ENCODE data around the gene WDR38. TPM values are rescaled to one million over a fixed set of nuclear protein-coding genes. Genes with fewer than 3 reads are reported as not detected.

The WDR38 gene
- total and polyA plus RNA-seq, 2 of the 4 experiments (the other 2 are of a cell fraction), result not detected

DNA sequence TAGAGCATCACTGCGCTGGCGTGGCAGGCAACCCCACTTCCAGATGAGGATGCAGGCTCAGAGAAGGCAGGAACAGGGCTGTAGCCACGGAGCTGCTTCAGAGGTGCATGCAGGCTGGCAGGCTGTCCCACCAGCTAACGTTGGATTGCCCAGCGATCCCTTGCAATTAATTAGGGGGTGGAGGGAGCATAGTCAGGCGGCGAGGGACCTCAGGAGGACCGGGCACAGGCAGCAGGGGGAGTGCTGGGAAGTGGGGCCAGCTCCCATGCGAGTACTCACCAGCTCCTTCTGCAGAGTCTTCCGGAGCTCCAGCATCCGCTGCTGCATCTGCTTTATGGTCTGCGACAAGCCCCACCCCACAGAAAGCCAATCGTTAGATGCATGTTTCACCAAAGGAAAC is 29.0 kb downstream of the WDR38 start:
- intact Hi-C loops (cut with micrococcal nuclease), result no loop called here
- no peak overlapping the region for H4K91ac ChIP-seq (ENCODE audit: insufficient read depth, low read depth, low read length)
- no peak overlapping the region for H3K56ac ChIP-seq (ENCODE audit: extremely low read depth, insufficient read depth, low read length)
- H3K4me2 ChIP-seq (ENCODE audit: low read depth, low read length), result no peak overlapping the region
- no peak overlapping the region for H2BK120ac ChIP-seq (ENCODE audit: low read depth, low read length)
- 66% methylated on average over 8 of the region's 13 CpGs; no CpG with 5 or more reads in 1 of the 2 experiments for WGBS, 2 experiments (ENCODE audit: extremely low coverage in 2 of 2, insufficient read length in 1 of 2)
- H3K79me1 ChIP-seq (ENCODE audit: low read depth in 1 of 2, low read length in 2 of 2), result peaks cover under 1 to 2% of the 10 kb centered on the region in 2 experiments; a peak in 3 of 4 replicates
- no peak for TF ChIP-seq SMC3 (IDR thresholded peaks at IDR 0.05; ENCODE audit: low read depth, low read length)
- TF ChIP-seq MAFK (IDR thresholded peaks at IDR 0.05; ENCODE audit: low read depth, low read length), result no peak
- TF ChIP-seq NFE2L2 (IDR thresholded peaks at IDR 0.05; ENCODE audit: low read depth, low read length), result no peak
- TF ChIP-seq MXI1 (IDR thresholded peaks at IDR 0.05; ENCODE audit: borderline replicate concordance, low read depth, low read length), result no peak
- no peak for TF ChIP-seq BHLHE40 (IDR thresholded peaks at IDR 0.05; ENCODE audit: low read depth, low read length)
- H3K9me3 ChIP-seq (ENCODE audit: control insufficient read depth, insufficient read depth, low read length), result no peaks in the 10 kb centered on the region
- no peak overlapping the region for H3K18ac ChIP-seq (ENCODE audit: low read depth, low read length)
- H2AK5ac ChIP-seq (ENCODE audit: low read depth, low read length), result no peak overlapping the region
- H2BK15ac ChIP-seq (ENCODE audit: low read depth, low read length), result no peak overlapping the region
- no peak overlapping the region for H2BK20ac ChIP-seq (ENCODE audit: low read depth, low read length)
- peaks cover 2% of the 10 kb centered on the region; the same call in 1 of the 2 replicates for H3K4me1 ChIP-seq (ENCODE audit: control insufficient read depth, insufficient read depth, low read length)
- dilution Hi-C loops (cut with HindIII; ENCODE audit: low sequenced_read_pairs, unreplicated experiment), result no loop called here
- H2BK5ac ChIP-seq (ENCODE audit: low read depth, low read length, poor library complexity, severe bottlenecking), result no peak overlapping the region
- peaks cover 3% of the 10 kb centered on the region; the same call in 1 of the 2 replicates for H3K9me1 ChIP-seq (ENCODE audit: insufficient read depth, low read length)
- no peak overlapping the region for H3K27ac ChIP-seq (ENCODE audit: insufficient read depth, low read length)
- BruUV-seq (replicated peaks), result no TSS peak
- H3K27me3 ChIP-seq (ENCODE audit: control insufficient read depth, insufficient read depth, low read length), result no peaks in the 10 kb centered on the region
- H2AK9ac ChIP-seq (replicated peaks; ENCODE audit: low read depth, low read length, poor library complexity), result no peak overlapping the region
- no peak for ATAC-seq (ENCODE audit: low read depth)
- ChIA-PET CTCF (no interaction called here), POLR2A (ENCODE audit: unreplicated experiment) (no interaction called here)
- H3K4me3 ChIP-seq (ENCODE audit: insufficient read depth, low read depth, low read length), result no peak overlapping the region
- H4K5ac ChIP-seq (ENCODE audit: low read depth, low read length), result no peak overlapping the region
- no peak overlapping the region for H3K14ac ChIP-seq (replicated peaks; ENCODE audit: low read depth, low read length)
- H3K36me3 ChIP-seq (ENCODE audit: control insufficient read depth, insufficient read depth, low read length), result peaks cover 58% of the 10 kb centered on the region
- H3K4ac ChIP-seq (ENCODE audit: low read depth, low read length), result no peak overlapping the region
- in situ Hi-C loops (cut with MboI; ENCODE audit: low sequenced_read_pairs), result no loop called here
- peaks cover 7% of the 10 kb centered on the region for H4K20me1 ChIP-seq (ENCODE audit: insufficient read depth, low read length)
- no peak overlapping the region for H3K23ac ChIP-seq (ENCODE audit: low read depth, low read length)
- no peak overlapping the region for H3K9ac ChIP-seq (ENCODE audit: low read depth, low read length)
- no peak overlapping the region for H2AFZ ChIP-seq (replicated peaks; ENCODE audit: low read length, poor library complexity)
- DNase-seq, result no peak
- H4K8ac ChIP-seq (ENCODE audit: low read depth in 2 of 2, low read length in 2 of 2), result no peak overlapping the region

All from IMR-90 (cell line).